Spinal cord (tissue), 10 donors: ENCODE data around the gene FADS2. TPM values are rescaled to one million over a fixed set of nuclear protein-coding genes. Genes with fewer than 3 reads are reported as not detected.

ENCODE experiments used
- DNase-seq, 6 donors: peaks; one replicate each; pipeline versions ENCODE4 v3.0.0 to v3.0.0-alpha.2; 2013 to 2015; ENCODE audit warnings: low spot score in 6 of 6, low read depth in 4 of 6
- H3K27ac ChIP-seq: one replicate; pipeline ENCODE4 v1.5.1; 2013; ENCODE audit warnings: low read depth, low read length, control low read depth
- H3K27me3 ChIP-seq: one replicate; pipeline ENCODE4 v1.6.1; 2013; ENCODE audit warnings: low read length; ENCODE audit not compliant: control insufficient read depth, insufficient read depth
- H3K36me3 ChIP-seq: one replicate; pipeline ENCODE4 v1.6.1; 2013; ENCODE audit warnings: low read length; ENCODE audit not compliant: control insufficient read depth, insufficient read depth
- H3K4me1 ChIP-seq: one replicate; pipeline ENCODE4 v1.6.1; 2013; ENCODE audit warnings: low read length; ENCODE audit not compliant: control insufficient read depth, insufficient read depth
- H3K4me3 ChIP-seq: one replicate; pipeline ENCODE4 v1.5.1; 2013; ENCODE audit warnings: low read depth, low read length, control low read depth
- H3K9me3 ChIP-seq: one replicate; pipeline ENCODE4 v1.6.1; 2013; ENCODE audit warnings: low read length; ENCODE audit not compliant: control insufficient read depth, insufficient read depth
- WGBS: methylation state at CpG from one replicate; pipeline ENCODE4 v1.1.5; 2013; ENCODE audit warnings: missing lambda C conversion rate; ENCODE audit not compliant: insufficient coverage; 5-methylcytosine and 5-hydroxymethylcytosine counted together
- polyA plus RNA-seq, 2 donors: library from polyadenylated mRNA; unstranded; fragments of 120-200 nt; gene quantifications; one replicate each; pipeline ENCODE4 v1.2.1, GENCODE V29; 2013; ENCODE audit not compliant: insufficient read length in 2 of 2
- total RNA-seq, 2 donors: library from RNA; depleted of rRNA in 1 of 2; stranded (reverse); fragments of 120-200 nt in 1 of 2; fragments of >200 nt in 1 of 2; gene quantifications; one replicate each; pipeline versions ENCODE4 v1.2.3 to v1.2.4, GENCODE V29; 2013 to 2014
- donor health status: healthy.

The FADS2 gene
- total and polyA plus RNA-seq, 4 donors, result 125 to 452 (median 293) TPM

- H3K27ac ChIP-seq, result no peak overlapping the region
- peaks cover 81% of the 10 kb centered on the region for H3K36me3 ChIP-seq
- WGBS, result 94% methylated on average over 17 of the region's 20 CpGs
Measured at GRCh38 chr11:61864814-61865775, 37.0 kb downstream of the FADS2 start.

GRCh38 chr11:61866231-61866957 is 38.3 kb downstream of the FADS2 start:
- no peak overlapping the region for H3K27ac ChIP-seq
- DNase-seq, result no peak
- H3K4me1 ChIP-seq, result peaks cover 28% of the 10 kb centered on the region
- H3K9me3 ChIP-seq, result no peaks in the 10 kb centered on the region
- H3K27me3 ChIP-seq, result no peaks in the 10 kb centered on the region
- peaks cover 70% of the 10 kb centered on the region for H3K36me3 ChIP-seq
- WGBS, result 85% methylated on average over 17 of the region's 18 CpGs
- H3K4me3 ChIP-seq, result no peak overlapping the region

More at GRCh38 chr11:61864814-61865775, 37.0 kb downstream of the FADS2 start:
- no peaks in the 10 kb centered on the region for H3K27me3 ChIP-seq
- no peak for DNase-seq
- no peak overlapping the region for H3K4me3 ChIP-seq
- peaks cover 15% of the 10 kb centered on the region for H3K4me1 ChIP-seq
- no peaks in the 10 kb centered on the region for H3K9me3 ChIP-seq

GRCh38 chr11:61866958-61867343 is 38.9 kb downstream of the FADS2 start:
- WGBS, result 93% methylated on average over 2 of the region's 6 CpGs
- Histone ChIP-seq H3K9me3 (no peaks in the 10 kb centered on the region), H3K36me3 (peaks cover 64% of the 10 kb centered on the region), H3K4me1 (peaks cover 33% of the 10 kb centered on the region), H3K27me3 (no peaks in the 10 kb centered on the region), H3K27ac (no peak overlapping the region), H3K4me3 (no peak overlapping the region)
- DNase-seq, result no peak

GRCh38 chr11:61868571-61869428 is 40.7 kb downstream of the FADS2 start:
- 78% methylated on average over 11 of the region's 14 CpGs for WGBS
- H3K36me3 ChIP-seq, result peaks cover 57% of the 10 kb centered on the region
- no peaks in the 10 kb centered on the region for H3K9me3 ChIP-seq
- peaks cover 35% of the 10 kb centered on the region for H3K4me1 ChIP-seq
- DNase-seq, result peak in 1 of 6 donors; percentile 42
- H3K27ac ChIP-seq, result no peak overlapping the region
- H3K27me3 ChIP-seq, result no peaks in the 10 kb centered on the region
- H3K4me3 ChIP-seq, result no peak overlapping the region

- WGBS, result 91% methylated on average over 3 of the region's 4 CpGs
- peaks cover 56% of the 10 kb centered on the region for H3K36me3 ChIP-seq
Measured at GRCh38 chr11:61869429-61869707, 41.3 kb downstream of the FADS2 start.

GRCh38 chr11:61869708-61870451 is 41.8 kb downstream of the FADS2 start:
- Histone ChIP-seq H3K9me3 (no peaks in the 10 kb centered on the region), H3K27me3 (no peaks in the 10 kb centered on the region), H3K36me3 (peaks cover 54% of the 10 kb centered on the region), H3K27ac (no peak overlapping the region), H3K4me1 (peaks cover 38% of the 10 kb centered on the region), H3K4me3 (no peak overlapping the region)
- 73% methylated on average over 19 of the region's 21 CpGs for WGBS
- DNase-seq, result no peak

More at GRCh38 chr11:61869429-61869707, 41.3 kb downstream of the FADS2 start:
- Histone ChIP-seq H3K27me3 (no peaks in the 10 kb centered on the region), H3K4me1 (peaks cover 36% of the 10 kb centered on the region), H3K4me3 (no peak overlapping the region), H3K9me3 (no peaks in the 10 kb centered on the region), H3K27ac (no peak overlapping the region)
- DNase-seq, result no peak

- DNase-seq, result peak in 1 of 6 donors; percentile 47
- peaks cover 38% of the 10 kb centered on the region for H3K4me1 ChIP-seq
- no peak overlapping the region for H3K4me3 ChIP-seq
- WGBS, result 31% methylated on average over 7 of the region's 10 CpGs
- H3K27ac ChIP-seq, result peak overlapping the region; percentile 79
- H3K27me3 ChIP-seq, result no peaks in the 10 kb centered on the region
- no peaks in the 10 kb centered on the region for H3K9me3 ChIP-seq
- H3K36me3 ChIP-seq, result peaks cover 52% of the 10 kb centered on the region
Measured at GRCh38 chr11:61870541-61871031, 42.5 kb downstream of the FADS2 start.

- peaks cover 38% of the 10 kb centered on the region for H3K4me1 ChIP-seq
- 1% methylated on average over 24 of the region's 24 CpGs for WGBS
- peak overlapping the region; percentile 79 for H3K27ac ChIP-seq
- H3K9me3 ChIP-seq, result no peaks in the 10 kb centered on the region
- DNase-seq, result peak in 4 of 6 donors; percentile 50 to 91 (median 72)
- peak overlapping the region; percentile 5 for H3K4me3 ChIP-seq
- peaks cover 52% of the 10 kb centered on the region for H3K36me3 ChIP-seq
- H3K27me3 ChIP-seq, result no peaks in the 10 kb centered on the region
Measured at GRCh38 chr11:61871158-61871597, 43.1 kb downstream of the FADS2 start.
